GM19467 (cell line): ENCODE measurements around the gene MIAT.
"Not testable (repeated sequence)": the region's sequence is repeated elsewhere in the genome, so short reads cannot be mapped to it uniquely, and the experiment has no call there.

Experiments
- ATAC-seq: cut with Tn5 transposase; IDR thresholded peaks from one replicate; pipeline ENCODE4 v1.9.1; 2021; ENCODE audit warnings: mild to moderate bottlenecking, moderate library complexity; ENCODE audit not compliant: unreplicated experiment

The MIAT gene

GRCh38 chr22:26690654-26691376 is 33.4 kb downstream of the MIAT start:
- no peak for ATAC-seq

DNA sequence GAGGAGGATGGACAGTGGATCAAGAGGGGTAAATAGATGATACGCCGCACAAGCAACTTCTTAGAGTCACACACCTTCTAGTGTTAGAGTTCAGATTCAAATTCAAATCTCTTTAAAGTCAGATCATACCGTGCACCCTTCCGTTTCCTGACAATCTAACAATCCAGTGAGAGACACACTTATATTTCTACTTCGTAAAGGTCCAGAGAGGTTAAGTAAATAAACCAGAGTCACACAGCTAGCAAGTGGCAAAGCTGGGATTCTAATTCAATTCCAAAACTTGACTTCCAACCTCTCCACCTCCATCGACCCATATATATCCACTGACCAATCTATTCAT is 34.0 kb downstream of the MIAT start:
- ATAC-seq, result no peak

GRCh38 chr22:26692215-26692614 is 34.8 kb downstream of the MIAT start:
- ATAC-seq, result no peak

GRCh38 chr22:26697151-26697550 is 39.8 kb downstream of the MIAT start:
- ATAC-seq, result no peak

DNA sequence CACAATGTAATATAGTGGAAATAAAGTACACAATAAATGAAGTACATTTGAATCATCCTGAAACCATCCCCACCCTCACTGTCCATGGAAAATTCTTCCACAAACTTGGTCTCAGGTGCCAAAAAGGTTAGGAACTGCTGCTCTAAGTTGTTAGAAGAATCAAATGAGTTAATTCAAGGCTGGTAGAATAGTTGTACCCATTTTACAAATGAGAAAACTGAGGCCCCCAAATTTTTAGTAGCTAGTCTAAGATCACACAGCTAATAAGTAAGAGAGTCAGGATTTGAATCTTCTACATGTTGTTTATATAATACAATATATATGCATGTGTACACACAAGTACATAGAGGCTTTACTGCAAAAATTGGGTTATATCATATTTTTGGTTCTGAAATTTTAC is 43.1 kb downstream of the MIAT start:
- ATAC-seq, result no peak

DNA sequence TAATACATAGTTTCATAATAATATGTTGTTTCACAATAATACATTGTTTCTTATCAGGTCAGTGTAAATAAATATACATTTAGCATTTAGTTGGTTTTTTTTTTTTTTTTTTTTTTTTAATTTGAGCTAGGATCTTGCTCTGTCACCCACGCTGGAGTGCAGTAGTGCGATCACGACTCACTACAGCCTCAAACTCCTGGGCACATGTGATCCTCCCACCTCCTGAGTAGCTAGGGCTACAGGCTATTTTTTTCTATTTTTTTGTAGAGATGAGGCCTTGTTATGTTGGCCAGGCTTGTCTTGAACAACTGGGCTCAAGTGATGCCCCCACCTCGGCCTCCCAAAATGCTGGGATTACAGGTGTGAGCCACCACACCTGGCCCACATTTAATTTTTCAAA is 43.5 kb downstream of the MIAT start:
- ATAC-seq, result no peak

DNA sequence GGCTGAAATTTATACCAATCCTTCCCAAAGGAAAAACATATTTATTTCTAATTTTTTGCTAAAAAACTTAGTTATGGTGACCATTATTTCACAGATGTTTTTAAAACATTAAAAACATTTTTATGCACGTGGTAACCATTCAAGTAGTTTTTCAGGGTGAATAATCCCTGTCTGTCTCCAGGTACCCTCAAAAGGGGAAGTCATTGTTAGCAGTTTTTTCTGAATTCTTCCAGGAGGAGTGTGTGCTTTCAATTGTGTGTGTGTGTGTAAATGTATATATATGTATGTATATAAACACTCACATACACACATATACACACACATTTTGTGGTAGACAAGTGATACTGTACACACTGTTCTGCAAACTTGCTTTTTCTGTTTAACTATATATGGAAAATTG is 43.9 kb downstream of the MIAT start:
- no peak for ATAC-seq

GRCh38 chr22:26702906-26703830 is 45.8 kb downstream of the MIAT start:
- ATAC-seq, result no peak

GRCh38 chr22:26705379-26705778 is 48.0 kb downstream of the MIAT start:
- ATAC-seq, result not testable (repeated sequence)

- ATAC-seq, result no peak
These were observed 49.7 kb downstream of the MIAT start for GRCh38 chr22:26707090-26707489.

- ATAC-seq, result no peak
These were observed 50.2 kb downstream of the MIAT start for GRCh38 chr22:26707581-26707980.

DNA sequence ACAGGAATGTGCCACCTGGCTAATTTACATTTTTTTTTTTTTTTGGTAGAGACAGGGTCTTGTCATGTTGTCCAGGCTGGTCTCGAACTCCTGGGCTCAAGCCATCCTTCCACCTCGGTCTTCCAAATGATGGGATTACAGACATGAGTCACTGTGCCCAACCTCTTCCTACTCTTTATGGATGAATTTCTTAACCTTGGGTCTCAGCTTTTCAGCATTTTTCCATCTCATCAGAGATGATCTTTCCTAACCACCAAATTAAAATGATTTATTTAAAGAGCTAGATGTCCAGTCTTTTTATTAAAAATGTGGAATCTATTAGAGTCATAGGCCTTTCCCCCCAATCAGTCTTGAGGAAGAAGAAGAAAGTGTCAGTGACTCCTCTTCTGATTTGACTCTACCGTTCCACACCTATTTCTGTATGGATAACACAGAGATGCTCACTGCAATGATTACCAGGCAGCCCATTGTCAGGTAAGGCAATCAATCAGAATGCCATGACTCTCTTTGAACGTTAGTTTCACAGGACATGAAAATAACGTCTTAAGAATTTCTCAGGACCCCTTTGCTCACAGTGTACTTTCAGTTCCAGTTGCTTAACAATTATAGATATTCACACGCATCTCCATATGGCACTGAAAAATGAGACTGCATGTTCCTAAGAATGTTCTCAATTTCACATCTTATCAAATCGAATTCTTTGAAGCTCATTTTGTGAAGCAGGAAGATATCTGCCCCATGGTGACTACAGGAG is 51.0 kb downstream of the MIAT start:
- ATAC-seq, result no peak

GRCh38 chr22:26709617-26710390 is 52.4 kb downstream of the MIAT start:
- no peak for ATAC-seq

- ATAC-seq, result no peak
These were observed 54.0 kb downstream of the MIAT start for GRCh38 chr22:26711205-26711963.

DNA sequence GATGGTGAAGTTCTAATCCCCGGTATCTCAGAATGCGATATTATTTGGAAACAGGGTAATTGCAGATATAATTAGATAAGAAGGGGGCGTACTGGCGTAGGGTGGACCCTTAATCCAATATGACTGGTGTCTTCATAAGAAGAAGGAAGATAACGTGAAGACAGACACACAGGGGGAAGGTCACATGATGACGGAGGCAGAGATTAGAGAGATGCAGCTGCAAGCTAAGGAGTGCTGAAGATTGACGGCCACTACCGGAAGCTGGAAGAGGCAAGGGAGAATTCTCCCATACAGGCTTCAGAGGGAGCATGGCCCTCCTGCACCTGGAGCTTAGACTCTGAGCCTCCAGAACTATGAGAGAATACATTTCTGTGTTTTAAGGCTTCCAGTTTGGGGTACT is 54.8 kb downstream of the MIAT start:
- ATAC-seq, result no peak

GRCh38 chr22:26713823-26714449 is 56.5 kb downstream of the MIAT start:
- no peak for ATAC-seq

DNA sequence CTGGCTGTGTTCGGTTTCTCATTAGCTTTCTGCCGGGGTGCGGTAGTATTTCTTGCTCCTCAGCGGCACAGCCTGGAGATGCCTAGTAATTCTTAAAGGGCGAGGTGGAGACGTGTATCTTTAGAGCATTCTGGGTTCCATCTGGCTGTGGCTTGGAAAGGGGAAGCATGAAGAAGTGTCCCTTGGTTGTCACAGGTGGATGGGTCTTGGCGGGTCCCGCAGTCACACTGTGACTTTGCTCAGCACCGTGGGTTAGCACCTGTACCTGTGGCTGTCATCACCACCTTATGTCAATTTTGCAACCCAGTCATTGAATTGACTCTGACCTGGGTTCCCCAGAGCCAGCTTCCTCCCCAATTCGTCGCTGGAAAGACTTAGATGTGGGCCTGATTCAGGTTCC is 57.6 kb downstream of the MIAT start:
- ATAC-seq, result no peak

DNA sequence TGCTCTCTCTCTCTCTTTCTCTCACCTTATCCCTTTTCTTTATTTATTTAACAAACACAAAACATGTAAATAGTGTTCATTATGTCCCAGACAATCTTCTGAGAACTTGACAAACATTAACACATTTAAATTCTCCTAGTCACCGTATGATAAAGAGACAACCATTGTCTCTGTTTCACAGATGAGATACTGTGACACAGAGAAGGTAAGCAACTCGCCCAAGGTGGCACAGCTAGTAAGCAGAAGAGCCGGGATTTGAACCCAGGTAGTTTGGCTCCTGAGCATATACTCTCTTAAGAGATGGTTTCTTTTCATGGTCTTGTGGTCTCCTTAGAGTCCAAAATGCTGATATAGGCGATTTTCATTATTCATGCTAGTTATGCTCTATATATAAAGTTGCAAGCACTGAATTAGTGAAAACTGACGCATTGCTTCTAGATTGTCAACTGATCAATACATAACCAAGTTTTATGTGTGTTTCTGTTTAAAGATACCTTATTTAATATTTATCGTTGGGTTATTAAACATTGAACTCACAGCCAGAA is 58.1 kb downstream of the MIAT start:
- ATAC-seq, result no peak

GRCh38 chr22:26718488-26718887 is 61.1 kb downstream of the MIAT start:
- ATAC-seq, result no peak
